Vagina (tissue), 2 donors: ENCODE data around the gene CCNB1.

Source experiments
- CTCF ChIP-seq, 3 experiments: fragments of 450-650 bp in 2 of 3; fragments of 200-600 bp in 1 of 3; sonication (generic) in 1 of 3; IDR thresholded peaks; one replicate each; pipeline ENCODE4 v1.5.1; 2017 to 2019; ENCODE audit warnings: antibody characterized with exemption in 3 of 3, mild to moderate bottlenecking in 2 of 3, moderate library complexity in 2 of 3
- POLR2AphosphoS5 ChIP-seq, 2 donors: sonication (generic); formaldehyde crosslinking; IDR thresholded peaks; one replicate each; pipeline ENCODE4 v1.9.0; 2017; ENCODE audit warnings: antibody characterized with exemption in 2 of 2, mild to moderate bottlenecking in 2 of 2, low read depth in 1 of 2; ENCODE audit not compliant: insufficient read depth in 1 of 2

- TF ChIP-seq CTCF (IDR thresholded peaks at IDR 0.05) (no peak), POLR2AphosphoS5 (IDR thresholded peaks at IDR 0.05; ENCODE audit: insufficient read depth in 1 of 2, low read depth in 1 of 2) (no peak)
Measured at GRCh38 chr5:69158039-69158438, 8.9 kb upstream of the CCNB1 start.
